Measurements from ENCODE around the gene CPN1. TPM values are rescaled to one million over a fixed set of nuclear protein-coding genes. Genes with fewer than 3 reads are reported as not detected.

The CPN1 gene
- total and polyA plus RNA-seq, 12 donors = not detected

DNA sequence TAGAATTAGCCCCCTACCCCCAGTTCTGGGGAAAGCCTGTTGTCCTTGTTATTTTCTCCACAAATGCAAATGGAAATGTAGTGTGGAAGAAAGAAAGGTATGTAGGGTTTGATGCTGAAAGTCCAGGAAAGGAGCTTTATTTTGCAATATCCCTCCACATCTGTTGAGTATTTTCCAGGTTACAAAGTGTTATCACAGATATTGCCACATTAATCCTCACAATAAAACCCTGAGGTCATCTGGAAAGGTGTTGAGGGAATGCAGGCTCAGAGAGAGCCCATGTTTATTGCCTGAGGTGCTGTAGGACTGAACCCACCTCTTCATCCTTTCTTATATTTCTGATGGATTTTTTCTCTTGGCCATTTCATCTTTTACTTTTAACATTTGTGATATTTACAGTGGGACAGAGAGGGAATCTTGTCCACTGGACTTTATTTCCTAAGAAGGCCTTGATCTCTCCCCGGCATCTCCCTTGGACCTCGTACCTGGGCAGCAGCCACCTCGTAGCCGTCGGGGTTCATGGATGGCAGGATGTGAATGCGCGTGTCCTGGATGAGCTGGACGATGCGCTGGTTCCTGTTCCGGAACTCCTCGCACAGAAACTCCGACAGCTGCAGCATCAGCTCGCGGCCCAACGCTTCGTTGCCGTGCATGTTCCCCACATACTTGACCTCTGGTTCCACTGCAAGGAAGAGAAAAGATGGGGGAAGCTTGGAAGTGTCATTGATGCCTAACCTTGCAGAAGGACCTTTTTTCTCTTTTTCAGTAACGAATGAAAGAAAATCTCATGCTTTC lies 6.0 kb downstream of the CPN1 start:
- no peaks in the 10 kb centered on the region for H3K36me3 ChIP-seq
- no peak overlapping the region for H3K4me3 ChIP-seq
- intact Hi-C loops (cut with DNase I) = no loop called here
- ATAC-seq (no peak), DNase-seq (no peak)
- peaks cover 0 to 10% (median 0%) of the 10 kb centered on the region in 7 donors for H3K27me3 ChIP-seq
- no peaks in the 10 kb centered on the region for H3K9me3 ChIP-seq
- TF ChIP-seq, protein P1, sequence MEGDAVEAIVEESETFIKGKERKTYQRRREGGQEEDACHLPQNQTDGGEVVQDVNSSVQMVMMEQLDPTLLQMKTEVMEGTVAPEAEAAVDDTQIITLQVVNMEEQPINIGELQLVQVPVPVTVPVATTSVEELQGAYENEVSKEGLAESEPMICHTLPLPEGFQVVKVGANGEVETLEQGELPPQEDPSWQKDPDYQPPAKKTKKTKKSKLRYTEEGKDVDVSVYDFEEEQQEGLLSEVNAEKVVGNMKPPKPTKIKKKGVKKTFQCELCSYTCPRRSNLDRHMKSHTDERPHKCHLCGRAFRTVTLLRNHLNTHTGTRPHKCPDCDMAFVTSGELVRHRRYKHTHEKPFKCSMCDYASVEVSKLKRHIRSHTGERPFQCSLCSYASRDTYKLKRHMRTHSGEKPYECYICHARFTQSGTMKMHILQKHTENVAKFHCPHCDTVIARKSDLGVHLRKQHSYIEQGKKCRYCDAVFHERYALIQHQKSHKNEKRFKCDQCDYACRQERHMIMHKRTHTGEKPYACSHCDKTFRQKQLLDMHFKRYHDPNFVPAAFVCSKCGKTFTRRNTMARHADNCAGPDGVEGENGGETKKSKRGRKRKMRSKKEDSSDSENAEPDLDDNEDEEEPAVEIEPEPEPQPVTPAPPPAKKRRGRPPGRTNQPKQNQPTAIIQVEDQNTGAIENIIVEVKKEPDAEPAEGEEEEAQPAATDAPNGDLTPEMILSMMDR (IDR thresholded peaks at IDR 0.05) = no peak
- no peak overlapping the region for H3K27ac ChIP-seq
- H3K4me1 ChIP-seq = no peaks in the 10 kb centered on the region
- WGBS, 2 donors = 87 to 93% methylated on average over 18 of the region's 18 CpGs

DNA sequence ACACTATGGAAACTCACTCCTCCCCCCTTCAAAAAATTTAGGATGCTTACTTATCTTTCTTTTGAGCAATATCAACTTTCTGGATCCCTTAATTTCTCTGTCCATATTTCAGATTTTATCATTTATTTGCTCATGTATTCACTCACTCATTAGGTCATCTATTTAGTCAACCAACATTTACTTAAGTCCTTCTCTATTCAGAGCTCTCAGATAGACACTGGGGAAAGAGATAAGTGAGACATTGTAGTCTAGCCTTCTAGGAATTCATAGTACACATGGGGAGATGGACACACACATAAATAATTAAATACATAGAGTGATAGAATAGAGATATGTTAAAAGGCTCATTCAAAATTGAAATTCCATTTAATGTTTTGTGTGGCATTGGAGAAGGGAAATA lies 9.2 kb downstream of the CPN1 start:
- H3K4me3 ChIP-seq = no peak overlapping the region
- H3K9me3 ChIP-seq = no peaks in the 10 kb centered on the region
- no peaks in the 10 kb centered on the region for H3K4me1 ChIP-seq
- DNase-seq (no peak), ATAC-seq (no peak)
- intact Hi-C loops (cut with DNase I) = no loop called here
- TF ChIP-seq, protein P1 (IDR thresholded peaks at IDR 0.05) = no peak
- H3K27me3 ChIP-seq = no peaks in the 10 kb centered on the region
- no peaks in the 10 kb centered on the region for H3K36me3 ChIP-seq
- H3K27ac ChIP-seq = no peak overlapping the region

DNA sequence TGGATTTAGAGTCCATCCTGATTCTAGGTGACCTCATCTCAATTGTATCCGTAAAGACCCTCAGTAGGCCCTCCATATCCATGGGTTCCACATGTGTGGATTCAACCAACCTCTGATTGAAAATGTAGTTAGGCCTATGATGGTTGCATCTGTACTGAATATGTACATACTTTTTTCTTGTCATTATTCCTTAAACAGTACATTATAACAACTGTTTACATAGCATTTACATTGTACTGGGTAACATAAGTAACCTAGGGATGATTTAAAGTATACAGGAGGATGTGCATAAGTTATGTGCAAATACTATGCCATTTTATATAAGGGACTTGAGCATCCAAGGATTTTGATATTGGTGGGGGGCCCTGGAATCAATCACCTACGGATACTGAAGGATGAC lies 10.1 kb downstream of the CPN1 start:
- WGBS, 2 donors = 91 to 93% methylated on average over 2 of the region's 2 CpGs
- TF ChIP-seq, protein P1 (IDR thresholded peaks at IDR 0.05) = no peak
- H3K4me3 ChIP-seq = no peak overlapping the region

DNA sequence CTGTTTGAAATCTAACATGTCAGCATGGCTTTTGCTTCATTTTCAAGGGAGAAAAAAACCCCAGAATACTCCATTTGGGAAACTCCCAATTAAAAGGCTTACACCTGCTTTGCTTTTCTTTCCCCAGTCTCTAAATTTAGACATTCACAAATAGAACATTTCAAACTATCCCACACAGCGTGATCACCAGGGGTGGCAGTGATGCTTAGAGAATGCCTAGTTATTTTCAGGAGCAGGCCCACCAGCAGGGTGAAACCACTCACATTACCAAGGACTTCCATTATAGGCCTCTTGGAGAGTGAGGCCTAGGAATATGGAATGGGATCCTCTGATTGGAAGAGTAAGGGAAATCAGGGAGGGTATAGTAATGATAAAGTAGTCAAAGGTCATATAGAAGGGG lies 14.2 kb downstream of the CPN1 start:
- TF ChIP-seq, protein P1 (IDR thresholded peaks at IDR 0.05) = no peak
- H3K4me3 ChIP-seq = no peak overlapping the region
- intact Hi-C loops (cut with DNase I) = no loop called here
- 71 to 80% methylated on average over 1 of the region's 1 CpG for WGBS, 2 donors
- no peaks in the 10 kb centered on the region for H3K9me3 ChIP-seq
- H3K4me1 ChIP-seq = no peaks in the 10 kb centered on the region
- DNase-seq = no peak
- no peak overlapping the region for H3K27ac ChIP-seq
- H3K36me3 ChIP-seq = no peaks in the 10 kb centered on the region
- peaks cover 0 to 24% (median 13%) of the 10 kb centered on the region in 7 donors for H3K27me3 ChIP-seq
- no peak for ATAC-seq

More for the DNA sequence above, 10.1 kb downstream of the CPN1 start:
- H3K27ac ChIP-seq = no peak overlapping the region
- H3K9me3 ChIP-seq = no peaks in the 10 kb centered on the region
- H3K4me1 ChIP-seq = no peaks in the 10 kb centered on the region
- intact Hi-C loops (cut with DNase I) = no loop called here
- peaks cover 0 to 5% (median 0%) of the 10 kb centered on the region in 7 donors for H3K27me3 ChIP-seq
- ATAC-seq (no peak), DNase-seq (no peak)
- no peaks in the 10 kb centered on the region for H3K36me3 ChIP-seq
